DMS53 (cell line): ENCODE measurements around the gene PLPP7.
"Not testable (repeated sequence)": the region's sequence is repeated elsewhere in the genome, so short reads cannot be mapped to it uniquely, and the experiment has no call there.

Source experiments
- DNase-seq: peaks from one replicate; lab custom pipeline; 2025; lab: John Stamatoyannopoulos, UW

Gene PLPP7

DNA sequence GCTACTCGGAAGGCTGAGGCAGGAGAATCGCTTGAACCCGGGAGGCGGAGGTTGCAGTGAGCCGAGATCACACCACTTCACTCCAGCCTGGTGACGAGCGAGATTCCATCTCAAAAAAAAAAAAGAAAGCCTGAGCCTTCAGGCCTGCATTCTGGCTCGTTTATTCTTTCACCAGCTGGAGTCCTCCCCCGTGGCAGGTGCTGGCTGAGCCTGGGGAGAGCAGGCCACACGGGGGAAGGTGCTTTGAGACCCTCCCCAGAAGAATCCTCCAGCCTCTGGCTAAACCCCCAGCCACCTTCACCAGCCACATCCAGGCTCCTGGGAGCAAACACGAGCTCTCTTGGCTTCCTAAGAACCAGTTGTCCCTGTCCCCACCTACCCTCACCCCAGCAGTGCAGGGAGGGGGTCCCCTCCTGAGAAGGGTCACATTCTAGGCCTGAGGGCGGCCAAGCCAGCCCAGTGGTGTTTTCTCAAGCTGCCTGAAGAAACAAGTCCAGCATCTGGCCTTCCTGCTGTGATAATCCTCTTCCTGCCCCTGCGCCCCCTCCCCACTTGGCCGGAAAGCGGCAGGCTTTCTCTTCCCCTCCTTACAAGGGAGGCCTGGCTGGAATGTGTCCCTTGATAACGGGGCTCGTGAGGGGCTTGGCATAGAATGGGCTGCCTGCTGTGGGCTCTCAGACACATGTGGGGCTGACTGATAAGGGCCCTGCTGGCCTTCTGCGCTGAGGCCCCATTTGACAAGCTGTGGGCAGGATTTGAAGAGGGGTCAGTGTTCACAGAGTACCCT, 41.5 kb downstream of the PLPP7 start:
- no peak for DNase-seq

GRCh38 chr9:131331996-131332395, 42.5 kb downstream of the PLPP7 start:
- not testable (repeated sequence) for DNase-seq

GRCh38 chr9:131333771-131334628, 44.5 kb downstream of the PLPP7 start:
- no peak for DNase-seq

GRCh38 chr9:131334629-131335367, 45.3 kb downstream of the PLPP7 start:
- DNase-seq, result no peak

DNA sequence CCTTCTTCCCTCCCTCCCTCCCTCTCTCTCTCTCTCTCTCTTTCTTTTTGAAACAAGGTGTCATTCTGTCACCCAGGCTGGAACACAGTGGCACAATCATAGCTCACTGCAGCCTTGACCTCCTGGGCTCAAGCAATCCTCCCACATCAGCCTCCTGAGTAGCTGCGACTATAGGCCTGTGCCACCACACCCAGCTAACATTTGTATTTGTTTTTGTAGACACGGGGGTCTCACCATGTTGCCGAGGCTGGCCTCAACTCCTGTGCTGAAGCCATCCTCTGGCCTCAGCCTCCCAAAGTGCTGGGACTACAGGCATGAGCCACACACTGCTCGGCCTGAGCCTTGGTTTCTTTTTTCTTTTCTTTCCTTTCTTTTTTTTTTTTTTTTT, 45.8 kb downstream of the PLPP7 start:
- no peak for DNase-seq

DNA sequence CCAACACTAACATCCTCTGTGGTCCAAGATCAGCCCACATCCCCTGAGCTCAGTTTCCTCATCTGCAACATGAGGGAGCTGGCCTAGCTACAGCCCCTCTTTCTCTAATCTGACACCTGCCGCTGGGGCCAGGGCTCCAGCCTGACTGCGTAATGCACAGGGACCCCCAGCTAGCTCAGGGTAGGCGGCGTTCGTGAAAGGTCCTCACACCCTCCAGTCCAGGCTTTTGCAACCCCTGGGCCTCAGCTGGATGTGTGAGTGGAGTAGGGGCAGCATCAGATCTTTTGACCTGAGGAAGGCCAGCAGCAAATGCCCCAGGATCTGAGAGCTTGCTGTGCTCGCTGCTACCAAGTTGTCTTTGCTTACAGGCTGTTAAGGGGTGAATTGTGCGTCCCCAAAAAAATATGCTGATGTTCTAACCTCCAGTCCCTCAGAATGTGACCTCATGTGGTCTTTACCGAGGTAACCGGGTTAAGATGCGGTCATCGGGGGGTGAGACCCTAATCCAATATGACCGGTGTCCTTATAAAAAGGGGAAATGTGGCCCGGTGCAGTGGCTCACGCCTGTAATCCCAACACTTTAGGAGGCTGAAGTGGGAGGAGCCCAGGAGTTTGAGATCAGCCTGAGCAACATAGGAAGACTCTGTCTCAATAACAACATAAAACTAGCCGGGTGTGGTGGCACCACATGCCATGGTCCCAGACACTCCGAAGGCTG, 47.8 kb downstream of the PLPP7 start:
- no peak for DNase-seq

DNA sequence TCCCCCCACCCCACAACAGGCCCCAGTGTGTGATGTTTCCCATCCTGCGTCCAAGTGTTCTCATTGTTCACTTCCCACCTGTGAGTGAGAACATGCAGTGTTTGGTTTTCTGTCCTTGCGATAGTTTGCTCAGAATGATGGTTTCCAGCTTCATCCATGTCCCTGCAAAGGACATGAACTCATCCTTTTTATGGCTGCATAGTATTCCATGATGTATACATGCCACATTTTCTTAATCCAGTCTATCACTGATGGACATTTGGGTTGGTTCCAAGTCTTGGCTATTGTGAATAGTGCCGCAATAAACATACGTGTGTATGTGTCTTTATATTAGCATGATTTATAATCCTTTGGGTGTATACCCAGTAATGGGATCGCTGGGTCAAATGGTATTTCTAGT, 49.7 kb downstream of the PLPP7 start:
- DNase-seq, result not testable (repeated sequence)

- DNase-seq, result not testable (repeated sequence)
Measured at GRCh38 chr9:131344931-131345535, 55.5 kb downstream of the PLPP7 start.

DNA sequence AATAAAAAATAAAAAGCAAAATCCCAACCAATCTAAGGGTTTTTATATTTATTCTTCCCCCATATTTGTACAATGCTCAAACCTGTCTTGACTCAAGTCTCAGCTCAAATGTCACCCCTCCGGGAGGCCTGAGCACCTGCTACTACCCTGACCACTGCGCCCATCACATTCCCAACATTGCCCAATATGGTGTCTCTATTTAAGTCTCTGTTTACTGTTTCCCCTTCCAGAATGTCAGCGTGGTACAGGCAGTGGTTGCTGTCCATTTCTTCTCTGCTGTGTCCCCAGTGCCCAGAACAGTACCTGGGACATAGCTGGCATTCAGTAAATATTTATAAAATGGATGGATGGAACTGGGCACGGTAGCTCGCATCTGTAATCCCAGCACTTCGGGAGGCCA, 57.0 kb downstream of the PLPP7 start:
- no peak for DNase-seq

DNA sequence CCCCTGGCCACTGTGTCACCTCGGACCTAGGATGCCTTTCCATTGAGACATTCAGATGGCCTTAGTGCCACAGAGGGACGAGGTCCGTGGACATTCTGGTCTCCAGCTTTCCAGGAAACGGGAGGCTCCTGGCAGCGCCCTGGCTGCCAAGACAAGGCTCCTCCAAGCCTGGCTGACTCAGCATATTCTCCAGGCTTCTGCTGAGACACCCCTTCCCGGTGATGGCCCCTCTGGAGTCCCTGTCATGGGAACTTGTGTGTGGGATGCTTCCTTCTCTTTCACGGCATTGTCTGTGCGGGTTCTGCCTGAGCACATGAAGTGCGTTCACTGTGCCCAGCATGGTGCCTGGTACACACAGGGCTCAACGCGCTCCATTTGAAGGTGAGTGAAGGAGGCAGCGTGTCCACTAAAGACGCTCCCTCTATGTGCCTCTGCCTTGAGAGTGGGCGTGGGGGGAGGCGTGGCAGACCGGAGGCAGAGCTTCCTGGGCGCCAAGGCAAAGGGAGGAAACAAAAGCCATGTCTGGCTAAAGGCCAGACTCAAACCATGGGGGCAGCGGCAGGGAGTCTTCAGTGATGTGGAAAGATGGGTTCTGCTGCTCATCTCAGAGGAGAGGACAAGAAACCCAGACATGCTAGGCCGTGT, 58.0 kb downstream of the PLPP7 start:
- no peak for DNase-seq

GRCh38 chr9:131348631-131349521, 59.4 kb downstream of the PLPP7 start:
- DNase-seq, result no peak

DNA sequence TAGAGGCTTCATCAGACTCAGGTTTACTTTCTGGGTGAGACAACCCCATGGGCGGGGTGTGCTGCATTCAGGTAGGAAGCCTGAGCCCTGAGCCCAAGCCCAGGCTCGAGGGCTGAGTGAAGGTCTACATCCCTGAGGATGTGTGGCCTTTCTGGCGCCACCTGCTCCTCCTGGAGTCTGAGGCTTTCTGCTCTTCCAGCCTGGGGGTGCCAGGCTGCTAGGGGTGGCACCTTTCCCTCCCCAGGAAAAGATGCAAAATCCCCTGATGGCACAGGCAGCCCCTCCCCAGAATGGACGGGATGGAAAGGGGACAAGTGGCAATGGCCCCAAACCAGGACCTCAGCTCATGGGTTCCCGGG, 60.0 kb downstream of the PLPP7 start:
- peak; percentile 50 for DNase-seq

GRCh38 chr9:131349881-131350563, 60.5 kb downstream of the PLPP7 start:
- DNase-seq, result peak; percentile 94

- DNase-seq, result not testable (repeated sequence)
Measured at GRCh38 chr9:131356479-131356878, 67.0 kb downstream of the PLPP7 start.

GRCh38 chr9:131358556-131358955, 69.0 kb downstream of the PLPP7 start:
- DNase-seq, result no peak
